T-helper 9 cell (primary cell): ENCODE data around the gene LENG9.
"Not testable (repeated sequence)": the region's sequence is repeated elsewhere in the genome, so short reads cannot be mapped to it uniquely, and the experiment has no call there.

Experiments used
- DNase-seq: peaks from one replicate; pipeline ENCODE4 v3.0.0-alpha.2; 2020

The LENG9 gene

DNA sequence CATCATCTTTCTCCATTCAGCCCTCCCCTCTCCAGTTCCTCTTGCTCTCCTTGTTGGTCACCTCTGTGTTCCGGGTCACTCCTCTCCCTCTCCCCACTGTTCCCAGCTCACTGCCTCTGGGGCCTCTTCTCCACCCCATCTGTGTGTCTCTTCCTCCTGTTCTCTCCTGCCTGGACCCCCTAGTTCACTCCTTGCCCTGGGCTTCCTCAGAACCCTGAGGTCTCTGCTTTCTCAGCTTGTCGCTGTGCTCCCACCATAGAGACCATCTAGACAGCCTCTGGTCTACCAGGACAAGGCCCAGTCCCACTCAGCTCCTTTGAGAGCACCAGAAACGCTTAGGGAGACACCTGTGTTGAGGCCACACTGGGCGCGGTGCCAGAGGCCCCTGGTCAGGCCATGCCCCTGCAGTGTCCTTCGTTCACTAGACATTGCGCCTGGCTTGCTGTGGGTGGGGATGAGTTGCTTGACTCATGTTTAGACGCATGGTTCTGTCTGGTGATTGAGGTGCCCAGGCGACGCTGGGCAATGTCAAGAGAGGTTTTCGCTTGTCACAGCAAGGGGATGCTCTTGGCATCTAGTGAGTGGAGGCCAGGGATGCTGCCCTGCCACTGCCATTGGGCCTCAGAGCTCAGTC, 4.8 kb downstream of the LENG9 start:
- DNase-seq, result no peak

- no peak for DNase-seq
Measured at GRCh38 chr19:54457773-54458647, 5.6 kb downstream of the LENG9 start.

- no peak for DNase-seq
Measured at GRCh38 chr19:54456423-54457373, 6.9 kb downstream of the LENG9 start.

DNA sequence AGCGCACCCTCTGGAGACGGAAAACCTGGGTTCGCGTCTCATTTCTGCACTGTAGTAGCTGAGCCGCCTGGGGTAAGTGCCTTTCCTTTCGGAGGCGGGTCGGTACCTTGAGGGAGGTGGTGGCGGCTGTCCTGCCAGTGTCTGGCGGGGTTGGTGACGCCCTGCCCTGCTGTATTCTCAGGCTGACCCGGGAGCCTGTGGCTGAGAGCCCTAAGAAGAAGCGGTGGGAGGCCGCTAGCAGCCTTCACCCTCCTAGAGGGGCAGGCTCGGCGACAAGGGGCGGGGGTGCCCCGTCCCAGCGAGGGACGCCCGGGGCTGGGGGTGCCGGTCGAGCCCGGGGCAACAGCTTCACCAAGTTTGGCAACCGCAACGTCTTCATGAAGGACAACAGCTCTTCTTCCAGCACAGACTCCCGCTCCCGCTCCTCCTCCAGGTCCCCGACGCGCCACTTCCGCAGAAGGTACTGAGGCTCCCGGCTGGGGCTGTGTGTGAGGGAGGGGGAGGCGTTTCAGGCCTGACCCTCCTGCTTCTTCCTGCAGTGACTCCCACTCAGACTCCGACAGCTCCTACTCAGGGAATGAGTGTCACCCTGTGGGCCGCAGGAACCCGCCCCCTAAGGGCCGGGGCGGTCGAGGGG, 7.7 kb downstream of the LENG9 start:
- DNase-seq, result no peak

DNA sequence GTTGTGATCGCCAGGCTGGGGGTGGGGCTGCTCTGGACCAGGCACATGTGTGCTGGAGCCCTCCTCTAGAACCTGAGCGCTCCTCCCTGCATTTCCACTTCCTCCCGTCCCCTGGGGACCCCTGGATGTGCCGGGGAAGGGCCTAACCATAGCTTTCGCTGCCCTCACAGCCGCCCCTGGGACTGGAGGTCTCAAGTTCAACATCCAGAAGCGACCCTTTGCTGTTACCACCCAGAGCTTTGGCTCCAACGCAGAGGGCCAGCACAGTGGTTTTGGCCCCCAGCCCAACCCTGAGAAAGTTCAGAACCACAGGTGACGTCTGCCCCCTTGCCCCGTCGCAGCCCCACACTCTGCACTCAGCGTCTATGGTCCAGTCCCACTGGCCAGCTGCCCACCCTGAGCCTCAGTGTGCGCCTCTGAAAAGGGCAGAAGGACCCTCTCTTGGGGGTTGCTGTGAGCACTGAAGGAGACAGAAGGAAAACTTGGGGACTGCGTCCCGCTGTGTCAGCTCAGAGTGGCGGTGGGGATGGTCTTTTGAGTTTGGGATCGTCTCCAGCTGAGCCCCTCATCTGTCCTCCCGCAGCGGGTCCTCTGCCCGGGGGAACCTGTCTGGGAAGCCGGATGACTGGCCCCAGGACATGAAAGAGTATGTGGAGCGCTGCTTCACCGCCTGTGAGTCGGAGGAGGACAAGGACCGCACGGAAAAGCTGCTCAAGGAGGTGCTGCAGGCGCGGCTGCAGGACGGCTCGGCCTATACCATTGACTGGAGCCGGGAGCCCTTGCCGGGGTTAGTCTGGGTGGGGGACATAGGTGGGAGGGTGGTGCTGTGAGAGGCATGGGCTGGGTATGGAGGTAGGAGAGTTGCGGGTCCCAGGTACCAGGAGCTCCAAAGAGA, 8.6 kb downstream of the LENG9 start:
- no peak for DNase-seq

DNA sequence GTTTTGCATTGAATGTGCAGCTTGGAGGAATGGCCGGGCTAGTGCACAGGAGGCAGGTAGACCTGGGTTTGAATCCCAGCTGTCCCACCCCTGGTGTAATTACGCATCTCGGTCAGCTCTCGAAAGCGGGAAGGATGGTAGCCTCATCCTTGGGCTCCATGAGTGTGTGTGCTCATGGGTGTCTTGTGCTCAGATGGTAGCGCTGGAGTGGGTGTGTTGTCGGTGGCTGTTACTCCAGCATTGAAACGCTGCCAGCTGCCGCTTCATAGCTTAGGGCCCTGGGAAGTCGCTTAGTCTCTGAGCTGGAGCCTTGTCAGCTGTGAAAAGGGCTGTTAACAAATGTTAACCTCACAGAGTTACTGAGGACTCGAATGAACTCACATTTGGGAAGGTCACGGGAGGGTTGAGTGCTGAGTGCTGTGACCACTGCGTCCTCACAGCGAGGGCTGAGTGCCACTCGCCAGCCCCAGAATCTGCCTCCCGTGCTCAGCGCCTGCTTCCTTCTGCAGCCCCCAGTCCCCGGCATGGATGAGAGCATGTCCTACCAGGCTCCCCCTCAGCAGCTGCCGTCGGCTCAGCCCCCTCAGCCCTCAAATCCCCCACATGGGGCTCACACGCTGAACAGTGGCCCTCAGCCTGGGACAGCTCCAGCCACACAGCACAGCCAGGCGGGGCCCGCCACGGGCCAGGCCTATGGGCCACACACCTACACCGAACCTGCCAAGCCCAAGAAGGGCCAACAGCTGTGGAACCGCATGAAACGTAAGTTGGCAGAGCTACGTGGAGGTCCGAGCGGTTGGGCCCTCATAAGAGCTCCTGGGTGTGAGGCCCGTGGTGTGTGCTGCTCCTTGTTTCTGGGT, 9.4 kb downstream of the LENG9 start:
- no peak for DNase-seq

DNA sequence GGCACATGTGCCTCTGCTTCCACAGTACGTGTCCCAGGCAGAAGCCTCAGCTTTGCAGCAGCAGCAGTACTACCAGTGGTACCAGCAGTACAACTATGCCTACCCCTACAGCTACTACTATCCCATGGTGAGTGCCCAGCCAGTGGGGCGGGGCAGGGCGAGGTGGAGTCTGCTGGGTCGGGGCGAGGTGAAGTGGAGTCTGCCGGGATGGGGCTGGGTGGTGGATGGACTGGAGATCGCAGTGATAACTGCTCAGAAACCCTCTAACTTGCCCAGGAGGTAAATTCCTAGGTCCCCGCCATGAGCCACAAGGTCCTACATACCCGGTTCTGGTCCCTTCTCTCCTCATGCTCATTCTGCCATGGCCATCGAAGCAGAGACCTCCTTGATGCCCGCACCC, 11.0 kb downstream of the LENG9 start:
- no peak for DNase-seq

DNA sequence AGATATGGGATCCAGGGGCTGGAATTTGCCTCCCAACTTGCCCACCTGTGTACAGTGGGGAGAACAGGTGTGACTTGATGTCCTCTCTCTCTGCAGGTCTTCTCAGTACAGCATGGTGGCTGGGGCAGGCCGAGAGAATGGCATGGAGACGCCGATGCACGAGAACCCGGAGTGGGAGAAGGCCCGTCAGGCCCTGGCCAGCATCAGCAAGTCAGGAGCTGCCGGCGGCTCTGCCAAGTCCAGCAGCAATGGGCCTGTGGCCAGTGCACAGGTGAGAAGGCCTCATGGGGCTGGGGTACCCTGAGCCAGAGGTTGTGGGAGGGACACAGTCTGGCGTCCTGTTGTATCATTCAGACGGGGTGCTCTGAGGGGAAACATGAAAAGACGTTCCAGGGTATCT, 11.6 kb downstream of the LENG9 start:
- DNase-seq, result no peak

- no peak for DNase-seq
Measured at GRCh38 chr19:54451331-54451871, 12.2 kb downstream of the LENG9 start.

- DNase-seq, result no peak
Measured at GRCh38 chr19:54449701-54450069, 13.9 kb downstream of the LENG9 start.

- peak; percentile 94 for DNase-seq
Measured at GRCh38 chr19:54448774-54449700, 14.5 kb downstream of the LENG9 start, which contains the start of gene LENG8. Gene LENG8 (plus strand): TSS chr19:54449199. CDS start chr19:54451345, 2,146 bp downstream.

GRCh38 chr19:54448040-54448773, 15.4 kb downstream of the LENG9 start:
- no peak for DNase-seq

DNA sequence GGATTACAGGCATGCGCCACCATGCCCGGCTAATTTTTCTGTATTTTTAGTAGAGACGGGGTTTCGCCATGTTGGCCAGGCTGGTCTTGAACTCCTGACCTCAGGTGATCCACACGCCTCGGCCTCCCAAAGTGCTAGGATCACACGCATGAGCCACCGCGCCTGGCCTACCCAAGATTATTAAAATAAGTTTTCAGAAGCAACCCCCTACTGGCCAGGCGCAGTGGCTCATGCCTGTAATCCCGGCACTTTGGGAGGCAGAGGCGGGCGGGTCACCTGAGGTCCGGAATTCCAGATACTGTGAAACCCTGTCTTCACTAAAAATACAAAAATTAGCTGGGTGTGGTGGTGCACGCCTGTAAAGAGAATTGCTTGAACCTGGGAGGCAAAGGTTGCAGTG, 17.2 kb downstream of the LENG9 start:
- DNase-seq, result not testable (repeated sequence)

GRCh38 chr19:54444737-54445136, 18.8 kb downstream of the LENG9 start:
- no peak for DNase-seq

DNA sequence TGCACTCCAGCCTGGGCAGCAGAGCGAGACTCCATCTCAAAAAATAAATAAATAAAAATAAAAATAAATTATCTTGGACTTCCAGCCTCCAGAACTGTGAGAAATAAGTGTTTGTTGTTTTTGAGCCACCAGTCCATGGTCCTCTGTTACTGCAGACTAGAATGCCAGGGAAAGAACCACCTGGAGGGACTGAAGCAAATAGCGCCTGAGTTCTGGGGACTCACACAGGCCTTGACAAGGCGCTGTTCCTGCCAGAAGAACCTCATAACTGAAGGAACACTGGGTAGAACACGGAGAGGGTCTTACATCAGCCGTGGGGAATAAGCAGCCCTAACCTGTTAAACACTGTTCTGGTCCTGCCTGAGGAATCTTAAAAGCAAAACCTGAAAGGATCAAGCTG, 22.9 kb downstream of the LENG9 start:
- DNase-seq, result no peak

DNA sequence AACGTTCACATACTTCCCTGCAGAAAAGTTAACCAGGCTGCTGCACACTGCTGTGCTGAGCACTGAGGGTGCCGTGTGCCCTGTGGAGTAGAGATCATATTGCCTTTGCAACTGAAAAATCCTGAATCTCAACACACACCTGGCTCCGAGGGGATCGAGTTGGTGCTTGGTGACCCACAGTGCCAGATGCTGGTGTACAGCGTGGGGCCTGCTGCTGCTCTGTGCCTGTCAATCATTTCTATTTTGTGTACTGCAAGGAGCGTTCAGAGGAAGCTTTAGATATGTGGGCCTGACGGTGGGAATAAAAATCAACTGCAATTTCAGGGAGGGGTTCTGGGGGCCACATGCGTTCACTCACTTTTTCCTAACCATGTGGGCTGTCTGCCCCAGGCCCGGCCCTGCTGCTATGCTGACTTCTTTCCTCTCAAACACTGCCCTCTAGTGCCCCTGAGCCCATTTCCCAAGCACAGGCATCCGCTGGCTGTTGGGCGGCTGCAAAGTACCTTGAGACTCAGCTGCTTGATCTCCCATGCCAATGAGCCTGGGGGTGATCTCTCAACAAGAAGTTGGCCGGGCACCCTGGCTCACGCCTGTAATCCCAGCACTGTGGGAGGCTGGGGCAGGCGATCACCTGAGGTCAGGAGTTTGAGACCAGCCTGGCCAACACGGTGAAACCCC, 24.3 kb downstream of the LENG9 start:
- DNase-seq, result no peak

DNA sequence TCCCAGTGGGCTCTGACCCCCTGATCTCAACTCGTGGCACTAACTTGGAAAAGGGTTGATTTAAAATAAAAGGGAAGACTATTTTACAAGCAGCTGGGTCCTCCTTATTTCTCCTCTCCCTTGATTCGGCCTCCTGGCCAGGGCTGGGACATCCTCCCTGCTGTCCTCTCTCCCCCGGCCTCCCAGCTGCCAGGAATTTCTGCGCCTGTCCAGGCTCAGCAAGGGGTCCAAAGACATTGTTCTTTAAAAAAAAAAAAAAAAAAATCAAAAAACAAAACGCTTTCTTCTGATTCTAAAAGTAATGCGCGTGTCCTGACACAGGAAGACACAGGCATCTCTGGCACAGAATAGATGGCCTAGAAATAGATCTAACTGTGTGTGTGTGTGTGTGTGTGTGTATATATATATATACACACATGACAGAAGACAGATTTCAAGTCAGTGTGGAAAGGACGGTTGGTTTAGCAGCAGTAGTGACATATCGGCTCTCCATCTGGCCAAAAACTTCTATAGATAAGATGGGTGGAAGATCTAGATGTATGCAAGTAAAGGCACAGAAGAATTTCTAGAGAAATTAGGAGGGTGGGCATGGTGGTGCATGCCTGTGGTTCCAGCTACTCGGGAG, 26.8 kb downstream of the LENG9 start:
- DNase-seq, result no peak
